C4-2B (cell line): ENCODE data around the gene PASK.

Experiments
- ZFX ChIP-seq: fragments of 450-650 bp; IDR thresholded peaks from 2 replicates; pipeline ENCODE4 v1.6.1; 2017
- TF ChIP-seq, protein P1 (sequence below): fragments of 450-650 bp; conservative IDR thresholded peaks from 2 replicates; pipeline ENCODE4 v1.5.1; 2017; ENCODE audit warnings: mild to moderate bottlenecking

DNA sequence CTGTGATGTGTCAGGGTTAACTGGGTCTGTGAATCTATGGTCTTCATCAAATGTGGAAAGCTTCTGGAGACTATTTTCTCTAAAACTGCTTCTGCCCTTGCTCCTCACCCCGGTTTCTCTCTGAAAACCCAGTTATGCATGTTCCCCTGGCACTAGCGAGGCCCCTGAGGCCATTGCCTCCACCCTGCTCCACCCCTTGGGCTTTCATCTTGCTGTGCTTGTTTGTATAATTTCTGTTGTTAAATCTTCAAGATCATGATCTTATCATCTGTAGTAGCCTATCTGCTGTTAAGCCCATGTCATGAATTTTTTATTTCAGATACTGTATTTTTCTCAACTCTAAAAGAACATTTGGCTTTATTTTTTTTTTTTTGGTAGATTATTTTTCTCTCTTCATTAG is 24.3 kb upstream of the PASK start:
- TF ChIP-seq, protein P1, sequence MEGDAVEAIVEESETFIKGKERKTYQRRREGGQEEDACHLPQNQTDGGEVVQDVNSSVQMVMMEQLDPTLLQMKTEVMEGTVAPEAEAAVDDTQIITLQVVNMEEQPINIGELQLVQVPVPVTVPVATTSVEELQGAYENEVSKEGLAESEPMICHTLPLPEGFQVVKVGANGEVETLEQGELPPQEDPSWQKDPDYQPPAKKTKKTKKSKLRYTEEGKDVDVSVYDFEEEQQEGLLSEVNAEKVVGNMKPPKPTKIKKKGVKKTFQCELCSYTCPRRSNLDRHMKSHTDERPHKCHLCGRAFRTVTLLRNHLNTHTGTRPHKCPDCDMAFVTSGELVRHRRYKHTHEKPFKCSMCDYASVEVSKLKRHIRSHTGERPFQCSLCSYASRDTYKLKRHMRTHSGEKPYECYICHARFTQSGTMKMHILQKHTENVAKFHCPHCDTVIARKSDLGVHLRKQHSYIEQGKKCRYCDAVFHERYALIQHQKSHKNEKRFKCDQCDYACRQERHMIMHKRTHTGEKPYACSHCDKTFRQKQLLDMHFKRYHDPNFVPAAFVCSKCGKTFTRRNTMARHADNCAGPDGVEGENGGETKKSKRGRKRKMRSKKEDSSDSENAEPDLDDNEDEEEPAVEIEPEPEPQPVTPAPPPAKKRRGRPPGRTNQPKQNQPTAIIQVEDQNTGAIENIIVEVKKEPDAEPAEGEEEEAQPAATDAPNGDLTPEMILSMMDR: no peak
- TF ChIP-seq ZFX: no peak
